Keratinocyte (primary cell): ENCODE results near the gene MSRB2.

Experiments used
- CTCF ChIP-seq, 3 experiments: IDR thresholded peaks in 1 of 3; conservative IDR thresholded peaks in 1 of 3; optimal IDR thresholded peaks in 1 of 3; 2 replicates in 2 of 3; 3 replicates in 1 of 3; pipeline versions ENCODE3 to v1.5.1; 2011; ENCODE audit warnings: low read length in 3 of 3, mild to moderate bottlenecking in 3 of 3, moderate library complexity in 2 of 3, control low read depth in 1 of 3, inconsistent platforms in 1 of 3; ENCODE audit not compliant: insufficient read depth in 2 of 3; ENCODE audit errors: extremely low read depth in 1 of 3
- EZH2 ChIP-seq: IDR thresholded peaks from one replicate; pipeline ENCODE4 v1.6.1; 2012; ENCODE audit warnings: inconsistent platforms, mild to moderate bottlenecking, low read length, moderate library complexity

- no peak for TF ChIP-seq CTCF (optimal IDR thresholded peaks at IDR 0.05 in 1 of 3, IDR thresholded peaks at IDR 0.05 in 1 of 3, conservative IDR thresholded peaks at IDR 0.05 in 1 of 3; ENCODE audit: extremely low read depth in 1 of 3, insufficient read depth in 2 of 3, low read length in 3 of 3)
- TF ChIP-seq EZH2 = no peak
Observed at GRCh38 chr10:23157239-23157681, 61.9 kb downstream of the MSRB2 start.
